GM12872 (cell line): ENCODE measurements around the gene TXNL4B.
"Not testable (repeated sequence)": the region's sequence is repeated elsewhere in the genome, so short reads cannot be mapped to it uniquely, and the experiment has no call there.

Experiments
- CTCF ChIP-seq: IDR thresholded peaks from 3 replicates; pipeline ENCODE4 v1.5.1; 2011; ENCODE audit warnings: low read depth, mild to moderate bottlenecking, low read length, moderate library complexity; ENCODE audit not compliant: insufficient read depth

The TXNL4B gene

GRCh38 chr16:72066747-72067146, 26.7 kb downstream of the TXNL4B start:
- TF ChIP-seq CTCF = peak; percentile 70

- TF ChIP-seq CTCF = no peak
Measured at GRCh38 chr16:72064361-72064894, 29.0 kb downstream of the TXNL4B start.

GRCh38 chr16:72061564-72061963, 31.9 kb downstream of the TXNL4B start:
- no peak for TF ChIP-seq CTCF

- no peak for TF ChIP-seq CTCF
Measured at GRCh38 chr16:72060405-72060804, 33.0 kb downstream of the TXNL4B start.

GRCh38 chr16:72055911-72056310, 37.5 kb downstream of the TXNL4B start:
- no peak for TF ChIP-seq CTCF

GRCh38 chr16:72054254-72054847, 39.1 kb downstream of the TXNL4B start, which contains the start of gene HP:
Gene HP, plus strand, starts transcription at chr16:72054505. Its CDS starts 148 bp downstream, at chr16:72054653.
- TF ChIP-seq CTCF = not testable (repeated sequence)

GRCh38 chr16:72051818-72052217, 41.6 kb downstream of the TXNL4B start:
- no peak for TF ChIP-seq CTCF
